ENCODE measurements around the gene CPLANE1.

DNA sequence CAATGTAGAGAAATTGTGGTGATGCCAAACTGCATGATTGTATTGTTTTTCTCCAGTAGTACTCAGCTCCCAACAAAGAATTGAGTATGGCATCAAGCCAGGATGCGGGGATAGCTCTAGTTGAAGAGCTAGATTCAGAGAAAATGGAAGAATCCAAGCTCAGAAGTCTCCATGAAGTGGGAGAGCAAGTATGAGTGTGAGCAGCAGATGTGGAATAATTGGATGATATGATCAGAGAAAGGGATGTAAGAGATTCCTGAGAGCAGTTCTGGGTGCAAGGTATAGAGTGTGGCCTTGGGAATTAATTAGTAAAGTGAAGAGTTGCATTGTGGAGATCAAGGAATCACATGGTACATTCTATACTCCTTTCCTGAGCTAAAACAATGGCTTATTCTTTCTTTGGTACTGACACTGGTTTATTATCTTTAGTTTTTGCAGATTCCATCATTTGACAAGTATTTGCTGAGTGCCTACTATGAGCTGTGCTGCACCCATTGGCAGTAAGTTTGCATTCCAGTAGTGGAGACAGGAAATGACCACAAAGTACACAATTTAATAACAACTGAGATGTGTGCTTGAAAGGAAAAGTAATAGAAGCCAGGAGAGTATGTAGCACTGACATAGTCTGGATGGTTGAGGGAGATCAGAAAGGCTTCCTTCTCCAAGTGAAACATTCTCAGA is 177.1 kb downstream of the CPLANE1 start:
- TF ChIP-seq, protein P1, sequence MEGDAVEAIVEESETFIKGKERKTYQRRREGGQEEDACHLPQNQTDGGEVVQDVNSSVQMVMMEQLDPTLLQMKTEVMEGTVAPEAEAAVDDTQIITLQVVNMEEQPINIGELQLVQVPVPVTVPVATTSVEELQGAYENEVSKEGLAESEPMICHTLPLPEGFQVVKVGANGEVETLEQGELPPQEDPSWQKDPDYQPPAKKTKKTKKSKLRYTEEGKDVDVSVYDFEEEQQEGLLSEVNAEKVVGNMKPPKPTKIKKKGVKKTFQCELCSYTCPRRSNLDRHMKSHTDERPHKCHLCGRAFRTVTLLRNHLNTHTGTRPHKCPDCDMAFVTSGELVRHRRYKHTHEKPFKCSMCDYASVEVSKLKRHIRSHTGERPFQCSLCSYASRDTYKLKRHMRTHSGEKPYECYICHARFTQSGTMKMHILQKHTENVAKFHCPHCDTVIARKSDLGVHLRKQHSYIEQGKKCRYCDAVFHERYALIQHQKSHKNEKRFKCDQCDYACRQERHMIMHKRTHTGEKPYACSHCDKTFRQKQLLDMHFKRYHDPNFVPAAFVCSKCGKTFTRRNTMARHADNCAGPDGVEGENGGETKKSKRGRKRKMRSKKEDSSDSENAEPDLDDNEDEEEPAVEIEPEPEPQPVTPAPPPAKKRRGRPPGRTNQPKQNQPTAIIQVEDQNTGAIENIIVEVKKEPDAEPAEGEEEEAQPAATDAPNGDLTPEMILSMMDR (IDR thresholded peaks at IDR 0.05) = no peak
- no peak for TF ChIP-seq POLR2A (IDR thresholded peaks at IDR 0.05)

Data from thyroid gland (tissue), 4 donors.